KOPT-K1 (cell line): ENCODE measurements around the gene SPNS3.

Source experiments
- H3K27ac ChIP-seq: fragments of 200-600 bp; sonication (generic); 2 replicates; pipeline ENCODE4 v1.5.1; 2016; ENCODE audit warnings: antibody characterized with exemption, mild to moderate bottlenecking, low read depth, low read length; ENCODE audit not compliant: poor library complexity, severe bottlenecking
- H3K36me3 ChIP-seq: fragments of 200-600 bp; sonication (generic); 2 replicates; pipeline ENCODE4 v1.5.1; 2017; ENCODE audit warnings: antibody characterized with exemption, mild to moderate bottlenecking, low read length, moderate library complexity; ENCODE audit not compliant: insufficient read depth
- H3K9me3 ChIP-seq: fragments of 200-600 bp; sonication (generic); 2 replicates; pipeline ENCODE4 v1.5.1; 2017; ENCODE audit warnings: antibody characterized with exemption, low read length, mild to moderate bottlenecking; ENCODE audit not compliant: insufficient read depth, poor library complexity, severe bottlenecking

Gene SPNS3

DNA sequence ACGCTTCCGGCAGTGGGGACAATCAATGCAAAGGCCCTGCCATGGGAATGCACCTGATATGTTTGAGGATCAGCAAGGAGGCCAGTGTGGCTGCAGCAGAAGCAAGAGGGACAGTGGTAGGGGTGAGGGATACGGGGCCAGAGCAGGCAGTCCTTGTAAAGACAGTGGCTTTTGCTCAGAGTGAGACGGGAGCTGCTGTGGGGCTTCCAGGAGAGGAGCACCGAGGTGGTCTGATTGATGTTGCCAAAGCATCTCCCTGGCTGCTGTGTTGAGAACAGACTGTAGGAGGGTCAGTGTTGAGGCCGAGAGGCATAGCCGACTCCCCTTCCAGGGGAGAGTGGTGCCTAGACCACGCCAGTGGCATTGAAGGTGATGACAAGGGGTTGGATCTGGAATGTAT is 53.6 kb downstream of the SPNS3 start:
- no peaks in the 10 kb centered on the region for H3K36me3 ChIP-seq
- no peak overlapping the region for H3K27ac ChIP-seq
- no peaks in the 10 kb centered on the region for H3K9me3 ChIP-seq

DNA sequence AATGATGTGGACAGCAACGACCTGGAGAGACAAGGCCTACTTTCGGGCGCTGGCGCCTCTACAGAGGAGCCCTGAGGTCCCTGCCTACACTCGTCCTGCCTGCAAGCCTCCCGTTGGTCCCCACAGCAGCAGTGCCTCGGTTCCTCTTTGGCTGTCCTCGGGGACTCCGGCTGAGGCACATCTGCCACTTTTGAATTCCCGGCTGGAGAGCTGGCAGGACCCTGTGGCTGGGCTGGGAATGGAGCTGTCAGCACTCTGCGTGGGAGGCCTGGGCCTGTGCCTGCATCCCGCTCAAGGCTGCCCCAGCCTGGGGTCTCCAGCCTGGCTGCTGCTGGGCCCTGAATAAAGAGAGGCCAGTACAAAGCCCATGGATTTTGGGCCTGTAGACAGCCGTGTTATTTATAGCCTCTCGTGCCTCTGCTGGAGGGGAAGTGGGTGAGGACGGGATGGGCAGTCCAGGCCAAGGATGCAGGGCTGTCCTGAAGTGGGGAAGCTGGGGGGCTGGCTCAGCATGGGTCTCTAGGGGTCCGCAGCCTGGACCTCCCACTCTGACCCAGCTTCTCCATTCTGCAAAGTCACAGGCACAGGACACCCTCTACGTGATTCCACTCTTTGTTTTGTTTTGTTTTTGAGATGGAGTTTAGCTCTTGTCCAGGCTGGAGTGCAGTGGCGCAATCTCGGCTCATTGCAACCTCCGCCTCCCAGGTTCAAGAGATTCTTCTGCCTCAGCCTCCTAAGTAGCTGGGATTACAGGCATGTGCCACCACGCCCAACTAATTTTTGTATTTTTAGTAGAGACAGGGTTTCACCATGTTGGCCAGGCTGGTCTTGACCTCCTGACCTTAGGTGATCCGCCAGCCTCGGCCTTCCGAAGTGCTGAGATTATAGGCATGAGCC is 54.3 kb downstream of the SPNS3 start:
- Histone ChIP-seq H3K36me3 (no peaks in the 10 kb centered on the region), H3K27ac (no peak overlapping the region), H3K9me3 (no peaks in the 10 kb centered on the region)

DNA sequence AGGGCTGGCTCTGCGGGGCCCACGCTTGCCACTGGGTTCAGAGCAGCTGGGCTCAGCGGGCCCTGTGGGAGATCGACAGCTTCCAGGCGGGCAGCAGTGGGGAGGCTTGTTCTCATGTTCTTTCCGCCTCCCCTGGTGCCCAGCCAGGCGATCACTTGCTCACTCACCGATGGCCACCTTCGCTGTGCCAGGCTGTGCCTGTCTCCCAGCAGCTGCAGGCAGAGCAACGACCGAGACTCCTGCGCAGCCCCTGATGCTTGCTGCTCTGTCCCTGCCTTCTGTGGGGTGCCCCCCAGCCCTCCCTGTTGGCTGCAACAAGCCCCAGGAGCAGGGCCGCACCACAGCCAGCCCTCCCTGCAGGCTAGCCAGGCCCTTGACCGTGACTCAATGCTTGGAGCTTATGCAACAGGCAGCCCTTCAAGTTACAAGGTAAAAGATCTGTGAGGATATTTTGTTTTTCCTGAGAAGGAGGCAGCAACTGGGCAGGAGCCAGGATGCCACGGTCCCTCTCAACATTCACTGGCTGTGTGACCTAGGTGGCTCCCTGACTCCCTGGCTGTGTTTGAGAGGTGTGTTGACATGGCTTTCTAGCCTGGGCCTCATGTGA is 55.4 kb downstream of the SPNS3 start:
- Histone ChIP-seq H3K36me3 (no peaks in the 10 kb centered on the region), H3K27ac (no peak overlapping the region)

DNA sequence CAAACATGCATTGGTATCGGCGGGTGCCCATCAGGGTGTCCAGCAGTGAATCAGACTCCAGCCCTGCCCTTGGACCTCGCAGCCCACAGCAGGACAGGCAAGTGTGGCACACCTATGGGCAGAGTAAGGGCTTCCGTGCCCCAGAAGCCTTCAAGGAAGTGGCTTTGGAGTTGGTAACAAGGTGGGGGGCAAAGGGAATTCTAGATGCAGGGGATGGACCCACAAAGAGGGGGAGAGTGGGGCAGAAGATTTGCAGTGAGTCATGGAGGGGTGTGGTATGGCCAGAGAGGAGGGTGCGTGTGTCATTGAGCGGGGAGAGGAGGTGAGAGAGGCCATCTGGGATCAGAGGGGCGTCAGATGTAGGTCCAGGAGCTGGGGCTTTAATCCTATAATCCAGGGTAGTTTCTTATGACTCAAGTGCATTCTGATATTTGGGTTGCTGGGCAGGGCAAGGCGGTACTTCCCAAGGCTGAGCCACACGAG is 56.4 kb downstream of the SPNS3 start:
- Histone ChIP-seq H3K27ac (no peak overlapping the region), H3K9me3 (no peaks in the 10 kb centered on the region), H3K36me3 (no peaks in the 10 kb centered on the region)

More for the DNA sequence above, 55.4 kb downstream of the SPNS3 start:
- no peaks in the 10 kb centered on the region for H3K9me3 ChIP-seq

DNA sequence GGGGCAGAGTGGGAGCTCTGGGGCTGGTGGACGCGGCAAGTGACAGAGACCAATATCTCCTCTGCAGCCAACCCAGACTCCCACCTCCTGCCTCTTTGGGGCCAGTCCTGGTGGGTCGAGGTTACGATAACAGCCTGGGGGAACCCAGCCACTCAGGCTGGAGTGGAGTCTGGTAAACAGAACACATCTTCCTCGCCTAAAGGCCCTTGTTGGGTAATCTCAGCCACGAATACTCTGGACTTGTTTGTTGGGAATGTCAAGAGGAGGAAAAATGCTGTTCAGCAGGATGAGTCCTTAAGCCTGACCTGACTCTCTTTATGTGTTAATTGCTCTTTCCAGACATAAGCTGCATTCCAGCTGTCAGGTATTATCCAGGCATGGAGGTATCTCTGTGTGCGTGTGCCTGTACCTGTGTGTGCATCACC is 56.9 kb downstream of the SPNS3 start:
- no peak overlapping the region for H3K27ac ChIP-seq
- H3K9me3 ChIP-seq, result no peaks in the 10 kb centered on the region

DNA sequence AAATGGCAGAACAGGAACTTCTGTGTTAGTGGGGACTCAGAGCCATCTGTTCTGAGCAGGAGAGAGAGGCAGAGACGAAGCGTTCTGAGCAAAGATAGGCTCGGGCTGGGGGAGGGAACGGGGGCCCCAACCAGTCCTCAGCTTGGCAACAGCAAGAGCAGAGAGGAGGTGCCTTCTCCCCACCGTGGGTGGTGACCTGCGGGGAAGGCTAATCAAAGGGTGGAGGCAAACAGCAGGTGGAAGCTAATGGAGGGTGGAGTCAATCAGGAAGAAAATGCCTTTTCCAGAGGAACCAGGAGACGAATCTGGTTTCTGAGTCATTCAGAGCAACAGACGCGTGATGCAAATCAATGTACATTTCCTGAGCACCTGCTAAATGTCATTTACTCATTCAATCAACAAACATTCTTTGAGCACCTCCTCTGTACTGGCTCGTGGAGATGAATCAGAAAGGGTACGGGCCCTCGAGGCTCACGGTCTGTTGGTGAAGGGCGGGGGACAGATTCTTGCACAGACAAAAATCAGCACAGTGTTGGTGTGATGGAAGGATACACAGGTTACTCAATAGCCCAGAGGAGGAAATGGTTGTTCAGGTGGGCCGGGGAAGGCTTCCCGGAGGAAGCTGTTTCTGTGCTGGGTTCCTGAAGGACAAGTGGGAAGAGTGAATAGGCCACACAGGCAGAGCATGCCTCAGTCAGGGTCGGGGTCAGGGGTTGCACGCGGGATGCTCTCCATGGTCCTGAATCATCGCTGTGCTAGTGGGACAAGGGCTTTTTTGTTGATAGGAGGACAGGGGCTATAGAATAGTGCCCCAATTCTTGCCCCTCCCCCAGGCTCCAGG is 59.2 kb downstream of the SPNS3 start:
- no peaks in the 10 kb centered on the region for H3K9me3 ChIP-seq
- no peaks in the 10 kb centered on the region for H3K36me3 ChIP-seq
- no peak overlapping the region for H3K27ac ChIP-seq

More for the DNA sequence above, 56.9 kb downstream of the SPNS3 start:
- H3K36me3 ChIP-seq, result no peaks in the 10 kb centered on the region

DNA sequence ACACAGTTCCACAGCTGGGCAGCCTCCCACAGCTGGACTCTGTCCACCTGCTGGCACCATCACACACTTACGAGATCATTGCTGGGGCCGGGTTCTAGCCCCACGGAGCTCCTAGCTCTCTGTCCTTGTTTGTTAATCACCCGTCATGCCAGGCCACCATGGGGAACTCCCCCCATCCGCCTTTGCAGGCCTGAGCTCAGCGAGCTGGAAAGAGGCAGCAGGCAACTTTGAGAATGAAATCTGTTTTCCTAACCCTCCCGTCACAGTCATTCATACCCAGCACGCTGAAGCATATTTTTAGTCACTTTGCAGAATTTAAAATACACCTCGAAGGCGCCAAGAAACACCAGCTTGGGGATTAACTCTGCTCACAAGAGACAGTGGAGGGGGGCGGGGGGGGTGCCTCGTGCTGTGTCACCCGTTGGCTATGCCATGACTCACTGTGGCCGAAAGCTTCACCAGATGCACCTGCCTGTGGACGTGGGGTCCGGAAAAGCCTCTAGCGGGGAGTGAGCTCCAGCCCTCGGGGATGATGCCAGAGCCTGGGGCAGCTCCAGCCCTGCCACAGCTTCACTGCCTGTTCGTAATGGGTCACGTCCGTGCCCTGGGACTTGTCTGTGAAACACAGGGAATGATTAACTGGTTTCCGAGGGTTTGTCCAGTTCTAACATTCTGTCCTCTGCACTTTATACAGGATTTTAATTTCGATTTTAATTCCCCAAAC is 63.5 kb downstream of the SPNS3 start:
- Histone ChIP-seq H3K9me3 (no peaks in the 10 kb centered on the region), H3K27ac (no peak overlapping the region), H3K36me3 (no peaks in the 10 kb centered on the region)

DNA sequence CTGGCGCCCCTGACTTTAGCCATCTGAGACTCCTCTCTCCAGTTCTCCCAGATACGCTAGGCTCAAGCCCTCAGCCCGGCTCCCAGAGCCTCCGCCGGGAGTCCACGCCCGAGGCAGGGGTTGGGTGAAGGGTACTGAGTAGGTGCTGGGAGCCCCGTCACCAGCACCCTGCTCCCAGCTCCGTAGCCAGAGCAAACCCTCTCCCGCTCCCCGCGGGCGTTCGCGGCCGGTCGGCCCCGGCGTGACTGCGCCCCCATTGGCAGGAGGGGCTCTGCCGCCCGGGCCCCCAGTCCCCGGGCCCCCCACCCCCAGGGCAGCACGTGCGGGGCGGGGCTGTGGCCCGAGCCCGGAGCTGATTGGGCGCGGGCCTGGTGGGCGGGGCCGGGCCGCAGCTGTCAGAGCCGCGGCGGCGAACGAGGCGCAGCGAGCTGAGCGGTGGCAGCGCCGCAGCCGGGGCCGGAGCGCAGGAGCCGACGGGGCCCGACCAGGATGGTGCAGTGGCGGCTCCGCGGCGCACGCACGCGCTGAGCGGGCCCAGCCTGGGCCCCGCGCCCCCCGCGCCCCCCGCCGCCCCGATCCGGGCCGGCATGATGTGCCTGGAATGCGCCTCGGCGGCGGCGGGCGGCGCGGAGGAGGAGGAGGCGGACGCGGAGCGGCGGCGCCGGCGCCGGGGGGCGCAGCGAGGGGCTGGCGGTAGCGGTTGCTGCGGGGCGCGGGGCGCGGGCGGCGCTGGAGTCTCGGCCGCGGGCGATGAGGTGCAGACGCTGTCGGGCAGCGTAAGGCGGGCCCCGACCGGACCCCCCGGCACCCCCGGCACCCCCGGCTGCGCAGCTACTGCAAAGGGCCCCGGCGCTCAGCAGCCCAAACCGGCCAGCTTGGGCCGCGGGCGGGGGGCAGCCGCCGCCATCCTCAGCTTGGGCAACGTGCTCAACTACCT is 65.0 kb downstream of the SPNS3 start, which contains the start of gene SPNS2:
TSS of gene SPNS2 (plus strand) at position 421 of the 937 bp plus-strand sequence. CDS start at position 588, 167 bp downstream.
- no peak within 1 kb of the TSS for H3K27ac ChIP-seq
- no peaks in the 10 kb centered on the region for H3K36me3 ChIP-seq
- no peaks in the 10 kb centered on the region for H3K9me3 ChIP-seq

DNA sequence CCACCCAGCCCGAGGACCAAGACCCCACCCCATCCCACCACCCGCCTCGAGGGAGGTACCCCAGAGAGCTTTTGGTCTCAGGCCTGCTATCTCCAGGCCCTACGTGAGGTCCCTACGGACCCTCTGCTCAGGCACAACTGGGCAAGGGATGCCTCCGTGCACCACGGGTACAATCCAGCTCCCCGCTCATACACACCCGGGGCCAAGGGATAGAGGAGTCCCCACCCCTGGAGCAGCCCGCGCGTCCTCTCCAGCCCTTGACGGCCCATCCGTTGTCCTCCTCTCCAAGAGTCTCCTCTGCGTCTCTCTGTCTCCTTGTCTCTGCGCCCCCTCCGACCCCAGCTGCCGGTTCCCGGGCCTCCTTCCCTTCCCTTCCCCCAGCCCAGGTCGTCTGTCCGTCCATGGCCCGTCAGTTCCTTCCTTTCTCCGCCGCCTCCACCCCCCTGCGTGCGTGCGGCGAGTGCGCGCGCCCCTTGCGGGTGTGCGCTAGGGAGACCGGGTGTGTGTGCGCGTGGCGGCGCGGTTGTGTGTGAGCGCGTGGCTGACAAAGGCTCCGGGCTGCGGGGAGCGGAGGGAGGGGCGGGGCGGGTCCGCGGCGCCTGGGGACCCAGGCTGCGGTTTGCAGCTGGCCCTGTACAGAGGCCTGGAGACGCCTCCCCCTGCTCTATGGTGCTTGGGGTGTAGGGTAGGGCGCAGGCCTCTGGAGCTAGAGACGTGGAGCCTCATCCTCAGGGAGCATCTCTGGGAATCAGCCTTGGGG is 65.9 kb downstream of the SPNS3 start:
- H3K9me3 ChIP-seq, result no peaks in the 10 kb centered on the region
- no peaks in the 10 kb centered on the region for H3K36me3 ChIP-seq
- H3K27ac ChIP-seq, result no peak overlapping the region

DNA sequence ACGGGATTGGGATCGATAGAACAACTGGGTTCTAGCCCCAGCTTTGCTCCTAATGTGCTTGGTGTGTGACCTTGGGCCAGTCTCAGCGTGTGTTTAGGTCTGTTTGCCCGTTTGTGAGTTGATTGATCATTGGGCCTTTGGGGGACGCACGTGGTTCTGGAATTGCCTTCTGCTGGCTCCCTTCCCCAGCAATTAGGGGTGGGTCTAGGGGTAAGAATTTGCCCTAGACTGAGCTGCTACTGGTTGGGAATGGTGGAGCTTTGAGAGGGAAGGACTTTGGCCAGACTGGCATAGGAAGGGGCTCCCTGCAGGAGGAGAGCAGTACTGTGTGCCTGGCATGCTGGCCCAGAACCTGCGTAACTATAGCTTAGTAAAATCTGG is 66.4 kb downstream of the SPNS3 start:
- Histone ChIP-seq H3K9me3 (no peaks in the 10 kb centered on the region), H3K36me3 (no peaks in the 10 kb centered on the region), H3K27ac (no peak overlapping the region)

DNA sequence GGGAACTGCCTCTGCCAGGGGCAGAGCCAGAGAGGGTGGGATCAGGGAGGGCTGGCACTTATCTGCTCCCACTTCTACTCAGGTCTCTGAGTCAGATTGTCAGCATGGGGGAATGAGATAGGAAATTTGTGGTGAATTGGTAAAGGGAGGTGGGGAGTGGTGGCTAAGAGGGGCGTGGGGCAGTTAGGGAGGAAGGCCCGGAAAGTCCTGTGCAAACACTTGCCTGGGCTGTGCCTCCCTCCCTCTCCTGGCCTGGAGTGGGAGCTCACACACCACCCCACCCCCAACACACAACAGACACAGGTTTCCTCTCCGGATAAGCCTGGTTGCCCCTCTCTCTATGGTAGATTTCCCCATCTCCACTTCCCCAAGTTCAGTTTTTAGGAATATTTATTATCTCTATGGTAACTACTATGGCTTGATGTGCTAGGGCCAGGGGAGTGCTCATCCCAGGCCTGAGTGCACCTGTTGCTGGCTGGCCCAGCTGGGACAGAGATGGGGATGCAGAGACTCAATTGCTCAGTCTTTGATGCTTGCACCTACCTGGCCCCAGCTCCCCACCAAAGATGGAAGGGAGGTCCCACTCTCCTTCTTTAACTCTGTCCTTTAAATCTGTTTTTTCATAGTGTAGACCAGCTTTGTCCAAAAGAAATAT is 67.7 kb downstream of the SPNS3 start:
- Histone ChIP-seq H3K36me3 (no peaks in the 10 kb centered on the region), H3K27ac (no peak overlapping the region), H3K9me3 (no peaks in the 10 kb centered on the region)

DNA sequence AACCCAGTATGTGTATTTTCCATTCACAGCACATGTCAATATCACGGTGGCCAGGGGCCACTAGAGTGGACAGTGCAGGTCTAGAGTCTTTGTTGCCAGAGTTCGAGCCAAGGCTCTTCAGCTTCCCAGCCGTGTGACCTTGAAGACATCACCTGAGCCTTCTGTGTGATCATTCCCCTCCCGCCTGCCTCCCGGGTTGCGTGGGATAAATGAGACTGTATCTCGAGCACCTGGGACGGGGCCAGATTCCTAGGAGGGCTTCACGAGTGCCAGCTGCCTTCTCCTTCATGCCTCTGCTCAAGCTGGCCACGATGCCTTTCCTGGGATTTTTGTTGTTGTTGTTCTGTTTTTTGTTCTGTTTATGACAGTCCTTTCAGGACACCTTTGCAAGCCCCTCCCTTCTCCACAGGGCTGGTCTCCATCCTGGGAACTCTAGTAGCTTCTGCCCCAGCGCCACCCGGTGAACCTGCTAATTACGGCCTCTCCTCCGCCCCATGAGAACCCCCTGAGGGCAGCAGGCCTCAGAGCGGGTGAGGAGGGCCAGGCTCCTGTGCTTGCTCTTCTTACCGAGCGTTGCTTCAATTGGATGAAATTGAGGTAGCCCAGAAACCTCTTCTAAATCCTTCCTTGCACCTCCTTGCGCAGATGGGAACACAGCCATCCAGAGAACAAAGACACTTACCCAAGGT is 68.9 kb downstream of the SPNS3 start:
- no peaks in the 10 kb centered on the region for H3K9me3 ChIP-seq
- H3K27ac ChIP-seq, result no peak overlapping the region
- H3K36me3 ChIP-seq, result no peaks in the 10 kb centered on the region
